GM19372 (cell line): ENCODE measurements around the gene INAFM2.

Experiments used
- ATAC-seq: cut with Tn5 transposase; IDR thresholded peaks from one replicate; pipeline ENCODE4 v1.9.1; 2021; ENCODE audit warnings: mild to moderate bottlenecking, low read depth, moderate library complexity; ENCODE audit not compliant: unreplicated experiment

The INAFM2 gene

GRCh38 chr15:40340038-40340739 is 16.7 kb downstream of the INAFM2 start:
- no peak for ATAC-seq

DNA sequence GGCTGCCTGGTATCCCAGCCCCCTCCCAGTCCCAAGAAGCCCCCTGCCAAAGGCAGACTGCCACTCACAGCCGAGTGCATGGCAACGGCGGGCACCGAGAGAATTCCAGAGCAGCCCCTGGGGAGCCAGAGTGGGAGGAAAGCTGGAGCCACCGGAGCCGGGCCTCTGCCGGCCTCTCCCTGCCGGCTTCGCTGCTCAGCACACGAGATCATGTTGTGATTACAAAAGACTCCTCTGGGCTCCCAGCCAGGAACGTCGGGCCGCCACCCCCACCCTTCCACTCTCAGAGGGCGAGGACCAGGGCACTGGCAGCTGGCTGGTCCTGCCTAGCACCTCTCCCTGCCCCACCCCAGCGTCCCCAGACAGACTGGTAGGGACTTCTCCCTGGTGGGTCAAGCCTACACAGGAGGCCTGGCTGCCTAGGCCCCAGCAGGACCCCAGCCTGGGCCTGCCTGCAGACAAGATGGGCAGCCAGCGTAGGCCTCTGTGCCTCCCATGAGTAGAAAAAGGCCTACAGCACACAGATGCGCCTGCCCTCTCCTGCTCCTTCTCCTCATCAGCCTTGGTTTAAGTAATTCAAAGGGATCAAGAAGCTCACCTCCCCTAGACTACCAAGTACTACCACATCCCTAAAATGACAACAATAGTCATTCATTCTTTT is 17.4 kb downstream of the INAFM2 start, which contains the start of gene CCDC9B:
CCDC9B (minus strand) TSS at position 200 of the 661 bp plus-strand sequence; CDS start at position 80, 120 bp downstream.
- no peak for ATAC-seq

GRCh38 chr15:40342416-40343320 is 19.2 kb downstream of the INAFM2 start:
- ATAC-seq, result no peak

DNA sequence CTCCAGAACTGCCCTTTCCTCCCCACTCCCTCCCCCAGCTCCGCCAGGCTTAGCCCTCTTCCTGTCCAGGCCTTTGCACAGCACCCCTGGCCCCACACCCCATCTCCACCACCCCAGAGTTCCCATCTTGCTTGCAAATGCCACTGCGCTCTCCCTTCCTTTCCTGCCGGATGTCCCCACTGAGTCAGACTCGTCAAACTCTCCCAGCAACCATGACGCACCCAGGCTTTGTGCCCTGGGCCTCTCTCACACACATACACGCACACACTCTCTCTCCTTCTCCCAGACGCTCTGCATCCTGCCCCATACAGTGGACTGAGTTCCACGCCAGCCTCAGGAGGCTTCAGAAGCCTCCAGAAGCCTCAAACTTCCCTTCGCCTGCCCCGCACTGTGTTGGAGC is 20.0 kb downstream of the INAFM2 start:
- ATAC-seq, result no peak

GRCh38 chr15:40344217-40344616 is 20.7 kb downstream of the INAFM2 start:
- no peak for ATAC-seq

GRCh38 chr15:40344631-40345120 is 21.2 kb downstream of the INAFM2 start:
- ATAC-seq, result no peak

GRCh38 chr15:40345225-40345866 is 21.9 kb downstream of the INAFM2 start:
- no peak for ATAC-seq

DNA sequence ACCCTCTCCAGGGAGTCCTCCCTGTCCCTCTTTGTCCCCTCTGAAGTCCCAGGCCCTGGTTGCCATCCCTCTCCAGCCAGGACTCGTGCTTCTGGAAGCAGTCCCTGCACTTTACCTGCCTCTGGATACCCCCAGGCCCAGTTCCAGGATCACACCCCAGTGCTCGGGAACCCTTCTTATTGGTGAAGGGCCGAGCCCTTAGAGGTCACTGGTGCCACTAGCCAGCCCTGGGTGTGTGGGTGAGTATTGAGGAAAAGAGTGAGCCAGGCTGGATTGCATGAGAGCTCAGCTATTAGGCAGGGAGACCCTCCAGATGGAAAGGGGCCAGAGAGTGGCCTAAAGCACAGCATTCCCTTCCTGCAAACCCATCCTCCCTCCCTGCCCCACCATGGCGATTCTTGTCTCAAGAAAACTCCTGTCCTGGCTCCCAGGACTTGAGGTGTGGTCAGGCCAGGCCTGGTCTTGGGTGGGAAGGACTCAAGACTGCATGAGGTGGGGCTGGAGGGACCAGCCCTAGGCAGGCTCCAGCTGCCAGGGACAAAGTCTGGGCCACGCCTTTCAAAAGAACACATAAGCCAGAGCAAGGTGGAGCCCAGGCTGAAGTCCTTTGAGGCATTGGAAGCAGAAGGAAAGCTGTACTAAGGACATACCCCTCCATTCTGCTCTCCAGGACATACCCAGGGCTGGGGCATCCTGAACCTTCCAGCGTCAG is 22.5 kb downstream of the INAFM2 start:
- no peak for ATAC-seq

DNA sequence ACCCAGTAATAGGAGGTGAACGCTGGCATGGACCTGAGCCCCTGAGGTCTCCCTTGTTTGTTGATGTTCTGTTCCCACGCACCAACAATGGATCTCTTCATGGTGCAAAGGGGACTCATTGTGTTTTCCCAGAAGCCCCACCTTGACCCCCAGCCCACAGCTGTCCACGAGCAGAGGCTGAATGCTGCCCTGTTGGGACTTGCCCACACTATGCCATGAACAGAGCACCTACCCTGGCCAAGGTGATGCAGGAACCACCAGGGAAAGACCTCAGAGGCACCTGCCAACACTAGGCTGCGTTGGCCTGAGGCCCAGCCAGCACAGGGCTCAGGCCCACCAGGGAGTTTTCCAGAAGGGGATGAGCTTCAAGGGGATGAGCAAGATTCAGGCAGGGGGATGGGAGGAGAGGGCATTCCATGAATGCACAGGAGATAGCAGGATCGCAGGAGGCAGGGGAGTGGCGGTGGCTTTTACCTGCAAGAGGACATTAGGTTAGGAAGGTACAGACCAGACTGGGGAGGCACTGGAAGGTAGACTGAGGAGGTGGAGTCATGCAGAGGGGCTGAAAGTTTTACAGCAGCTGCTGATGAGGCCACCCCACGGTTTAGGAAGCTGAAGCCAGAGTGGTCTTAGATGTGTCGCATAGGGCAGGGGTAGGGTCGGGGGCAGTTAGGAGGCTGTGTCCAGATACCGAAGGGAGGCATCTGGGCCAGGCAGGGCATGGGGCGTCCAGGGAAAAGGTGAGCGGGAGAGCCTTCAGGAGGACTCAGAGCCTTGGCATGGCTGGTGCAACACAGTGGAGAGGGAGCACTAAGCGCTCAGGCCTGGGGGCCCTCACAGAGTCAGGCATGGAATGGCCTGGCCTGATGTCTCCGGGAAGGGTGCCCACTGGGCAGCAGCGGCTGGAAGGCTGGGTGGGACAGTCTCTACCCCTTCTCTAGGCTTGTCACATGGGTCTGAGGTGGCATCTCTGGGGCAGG is 23.4 kb downstream of the INAFM2 start:
- ATAC-seq, result no peak

GRCh38 chr15:40347559-40348473 is 24.3 kb downstream of the INAFM2 start:
- no peak for ATAC-seq

DNA sequence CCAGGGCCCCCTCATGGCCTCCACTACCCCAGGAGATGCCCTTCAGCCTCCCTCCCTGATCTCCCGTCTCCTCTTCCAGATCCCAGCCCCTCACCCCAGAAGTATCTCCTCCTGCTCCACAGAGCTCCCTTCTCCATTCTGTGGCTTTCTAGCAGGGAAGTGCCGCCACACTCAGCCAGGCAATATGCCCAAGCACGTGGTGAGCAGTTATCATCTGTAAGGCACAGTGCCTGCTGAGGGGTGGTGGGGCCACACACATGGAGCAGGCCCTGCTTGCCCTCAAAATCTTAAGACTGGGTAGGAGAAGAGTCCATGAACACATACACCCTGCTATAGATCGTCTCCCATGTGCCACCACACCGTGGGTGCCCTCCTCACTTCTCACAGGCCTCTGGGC is 25.0 kb downstream of the INAFM2 start:
- ATAC-seq, result no peak

DNA sequence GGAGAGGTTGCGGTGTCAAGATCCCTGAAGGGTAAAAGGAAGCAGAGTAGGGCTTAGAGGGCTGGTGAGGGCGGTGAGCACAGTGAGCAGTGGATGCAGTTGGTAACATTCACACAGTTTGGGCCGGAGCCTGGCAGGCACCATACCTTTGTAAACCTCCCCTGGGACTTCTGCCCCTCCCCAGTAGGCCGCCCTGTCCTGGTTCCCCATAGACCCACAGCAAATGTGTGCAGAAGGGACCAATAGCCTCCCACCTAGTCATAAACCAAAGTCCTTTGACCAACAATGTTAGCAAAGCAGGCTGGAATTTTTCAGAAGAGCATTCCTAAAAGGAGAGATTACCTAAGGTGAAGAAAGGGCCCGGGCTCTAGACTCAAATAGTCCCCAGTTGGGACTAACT is 25.7 kb downstream of the INAFM2 start:
- no peak for ATAC-seq

DNA sequence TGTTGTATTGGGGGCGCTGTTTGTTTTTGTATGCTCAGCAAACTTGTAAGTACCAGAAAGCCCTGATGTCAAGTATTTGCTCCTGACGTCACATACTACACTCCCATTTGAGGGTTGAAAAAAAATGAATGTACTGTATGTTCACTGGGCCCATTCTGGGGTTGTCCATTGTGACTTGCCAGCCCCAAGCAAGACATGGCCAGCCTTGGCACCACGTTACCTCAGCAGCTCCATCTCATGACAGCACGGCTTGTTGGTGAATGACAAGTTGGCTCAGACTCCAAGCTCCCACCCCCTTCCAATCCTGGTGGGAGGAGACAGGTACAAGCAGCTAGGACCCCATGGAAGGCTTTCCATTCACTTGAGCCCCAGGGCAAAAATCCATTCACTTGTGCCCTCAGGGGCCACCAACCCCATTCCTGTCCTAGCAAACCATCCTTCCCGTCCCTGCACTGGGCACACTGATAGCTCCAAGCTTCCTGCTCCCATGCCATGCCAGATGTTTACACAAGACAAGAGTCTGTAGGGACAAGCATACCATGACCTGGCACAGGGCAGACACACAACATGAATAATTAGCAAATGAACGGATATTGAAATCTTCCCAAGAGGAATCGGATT is 28.9 kb downstream of the INAFM2 start:
- ATAC-seq, result no peak

DNA sequence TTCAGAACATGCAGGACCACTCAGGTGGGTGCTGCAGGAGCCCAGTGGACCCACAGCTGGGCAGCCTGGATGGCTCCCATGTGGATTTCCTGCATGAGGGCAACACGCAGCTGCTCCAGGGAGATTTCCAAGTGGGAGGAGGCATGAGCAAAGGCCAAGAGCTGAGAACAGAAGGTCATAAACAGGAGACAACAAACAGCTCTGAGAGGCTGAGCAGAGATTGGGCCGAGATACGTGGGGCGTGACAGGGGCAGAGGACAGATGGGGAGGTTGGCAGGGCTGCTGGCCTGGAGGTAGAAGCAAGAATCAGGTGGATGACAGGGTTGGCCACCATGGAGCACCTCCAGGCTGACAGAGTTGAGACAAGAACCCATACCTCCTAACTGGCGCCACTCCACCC is 30.2 kb downstream of the INAFM2 start:
- ATAC-seq, result no peak

- no peak for ATAC-seq
Measured at GRCh38 chr15:40354408-40355171, 31.1 kb downstream of the INAFM2 start.

- no peak for ATAC-seq
Measured at GRCh38 chr15:40355976-40356585, 32.6 kb downstream of the INAFM2 start.
